Liver (tissue), 9 donors: ENCODE measurements around the gene ZNF821. TPM values are rescaled to one million over a fixed set of nuclear protein-coding genes. Genes with fewer than 3 reads are reported as not detected.

Experiments
- DNase-seq: peaks from one replicate; pipeline ENCODE4 v3.0.0-alpha.2; 2017; ENCODE audit warnings: low spot score
- H3K27ac ChIP-seq, 2 donors: one replicate each; pipeline ENCODE4 v1.7.0; 2013; ENCODE audit warnings: inconsistent platforms in 2 of 2, low read length in 2 of 2, control low read depth in 1 of 2, low read depth in 1 of 2, mild to moderate bottlenecking in 1 of 2
- H3K27me3 ChIP-seq, 4 donors: one replicate each; pipeline versions ENCODE4 v1.6.1 to v1.7.0; 2013; ENCODE audit warnings: low read length in 3 of 4, inconsistent platforms in 1 of 4, mild to moderate bottlenecking in 1 of 4, moderate library complexity in 1 of 4; ENCODE audit not compliant: control insufficient read depth in 4 of 4, insufficient read depth in 4 of 4
- H3K36me3 ChIP-seq, 4 donors: one replicate each; pipeline versions ENCODE4 v1.6.1 to v1.7.0; 2013; ENCODE audit warnings: low read length in 3 of 4, mild to moderate bottlenecking in 3 of 4, low read depth in 1 of 4, moderate library complexity in 1 of 4; ENCODE audit not compliant: control insufficient read depth in 4 of 4, insufficient read depth in 3 of 4
- H3K4me1 ChIP-seq, 4 donors: one replicate each; pipeline versions ENCODE4 v1.6.1 to v1.7.0; 2013; ENCODE audit warnings: low read length in 3 of 4, mild to moderate bottlenecking in 3 of 4, moderate library complexity in 1 of 4; ENCODE audit not compliant: control insufficient read depth in 4 of 4, insufficient read depth in 4 of 4
- H3K4me3 ChIP-seq, 3 donors: one replicate each; pipeline versions ENCODE4 v1.6.1 to v1.7.0; 2013; ENCODE audit warnings: low read length in 3 of 3, control low read depth in 1 of 3, low read depth in 1 of 3, mild to moderate bottlenecking in 1 of 3
- H3K9ac ChIP-seq, 2 donors: one replicate each; pipeline ENCODE4 v1.7.0; 2013; ENCODE audit warnings: low read length in 2 of 2, mild to moderate bottlenecking in 2 of 2, moderate library complexity in 2 of 2, control low read depth in 1 of 2, low read depth in 1 of 2
- H3K9me3 ChIP-seq, 4 donors: one replicate each; pipeline versions ENCODE4 v1.6.1 to v1.7.0; 2013; ENCODE audit warnings: low read length in 3 of 4; ENCODE audit not compliant: control insufficient read depth in 4 of 4
- ATF3 ChIP-seq: IDR thresholded peaks from 2 replicates; pipeline ENCODE4 v1.6.1; 2016; ENCODE audit warnings: antibody characterized with exemption
- EGR1 ChIP-seq, 2 donors: IDR thresholded peaks; 2 replicates each; pipeline ENCODE4 v1.6.1; 2016 to 2018; ENCODE audit warnings: antibody characterized with exemption in 2 of 2, low read depth in 2 of 2
- FOXA1 ChIP-seq: IDR thresholded peaks from 2 replicates; pipeline ENCODE4 v1.6.1; 2016; ENCODE audit warnings: antibody characterized with exemption
- GABPA ChIP-seq, 2 donors: IDR thresholded peaks in 1 of 2; conservative IDR thresholded peaks in 1 of 2; 2 replicates each; pipeline ENCODE4 v1.6.1; 2016; ENCODE audit warnings: antibody characterized with exemption in 2 of 2, mild to moderate bottlenecking in 1 of 2, moderate library complexity in 1 of 2
- HNF4G ChIP-seq: IDR thresholded peaks from 2 replicates; pipeline ENCODE4 v1.6.1; 2016; ENCODE audit warnings: antibody characterized with exemption
- JUND ChIP-seq, 2 donors: IDR thresholded peaks; 2 replicates each; pipeline ENCODE4 v1.6.1; 2016; ENCODE audit warnings: antibody characterized with exemption in 2 of 2
- RAD21 ChIP-seq, 2 donors: IDR thresholded peaks; 2 replicates each; pipeline ENCODE4 v1.6.1; 2016; ENCODE audit warnings: antibody characterized with exemption in 2 of 2, mild to moderate bottlenecking in 2 of 2
- RXRA ChIP-seq, 2 donors: IDR thresholded peaks; 2 replicates each; pipeline ENCODE4 v1.6.1; 2017 to 2018; ENCODE audit warnings: antibody characterized with exemption in 2 of 2, mild to moderate bottlenecking in 1 of 2
- SP1 ChIP-seq: IDR thresholded peaks from 2 replicates; pipeline ENCODE4 v1.6.1; 2018; ENCODE audit warnings: antibody characterized with exemption, mild to moderate bottlenecking
- TAF1 ChIP-seq: conservative IDR thresholded peaks from 2 replicates; pipeline ENCODE4 v1.6.1; 2016; ENCODE audit warnings: antibody characterized with exemption, mild to moderate bottlenecking
- YY1 ChIP-seq: IDR thresholded peaks from 2 replicates; pipeline ENCODE4 v1.6.1; 2016; ENCODE audit warnings: antibody characterized with exemption, mild to moderate bottlenecking
- ZBTB33 ChIP-seq: IDR thresholded peaks from 2 replicates; pipeline ENCODE4 v1.6.1; 2016; ENCODE audit warnings: antibody characterized with exemption
- WGBS: extraction: QIAGEN DNeasy Blood & Tissue Kit; methylation state at CpG from one replicate; pipeline ENCODE4 v1.1.7; 2013; 5-methylcytosine and 5-hydroxymethylcytosine counted together
- polyA plus RNA-seq, 2 donors: library from polyadenylated mRNA; stranded (reverse) in 1 of 2; unstranded in 1 of 2; fragments of 200-250 nt in 1 of 2; fragments of >200 nt in 1 of 2; fragmentation: Nextera tagmentation in 1 of 2; extraction: Ambion mirVana in 1 of 2; gene quantifications; one replicate each; pipeline versions ENCODE4 v1.2.1 to v1.2.3, GENCODE V29; 2013 to 2015
- total RNA-seq, 2 donors: library from RNA; depleted of rRNA; stranded (reverse); fragments of >200 nt; gene quantifications; one replicate each; pipeline ENCODE4 v1.2.3, GENCODE V29; 2014
- TF ChIP-seq, protein P1 (sequence below): fragments of 150-350 bp; IDR thresholded peaks from 2 replicates; pipeline ENCODE4 v1.5.1; 2017; ENCODE audit warnings: improper control_type of control experiment, low read depth, low read length; ENCODE audit not compliant: missing input control
- donor health status: healthy.
- donor health status: healthy.
- donor health status: healthy.
- donor health status: healthy.
- donor health status: healthy.

Gene ZNF821
- total and polyA plus RNA-seq, 4 donors = 1.0 to 3.0 (median 2.0) TPM

- TF ChIP-seq, protein P1, sequence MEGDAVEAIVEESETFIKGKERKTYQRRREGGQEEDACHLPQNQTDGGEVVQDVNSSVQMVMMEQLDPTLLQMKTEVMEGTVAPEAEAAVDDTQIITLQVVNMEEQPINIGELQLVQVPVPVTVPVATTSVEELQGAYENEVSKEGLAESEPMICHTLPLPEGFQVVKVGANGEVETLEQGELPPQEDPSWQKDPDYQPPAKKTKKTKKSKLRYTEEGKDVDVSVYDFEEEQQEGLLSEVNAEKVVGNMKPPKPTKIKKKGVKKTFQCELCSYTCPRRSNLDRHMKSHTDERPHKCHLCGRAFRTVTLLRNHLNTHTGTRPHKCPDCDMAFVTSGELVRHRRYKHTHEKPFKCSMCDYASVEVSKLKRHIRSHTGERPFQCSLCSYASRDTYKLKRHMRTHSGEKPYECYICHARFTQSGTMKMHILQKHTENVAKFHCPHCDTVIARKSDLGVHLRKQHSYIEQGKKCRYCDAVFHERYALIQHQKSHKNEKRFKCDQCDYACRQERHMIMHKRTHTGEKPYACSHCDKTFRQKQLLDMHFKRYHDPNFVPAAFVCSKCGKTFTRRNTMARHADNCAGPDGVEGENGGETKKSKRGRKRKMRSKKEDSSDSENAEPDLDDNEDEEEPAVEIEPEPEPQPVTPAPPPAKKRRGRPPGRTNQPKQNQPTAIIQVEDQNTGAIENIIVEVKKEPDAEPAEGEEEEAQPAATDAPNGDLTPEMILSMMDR = no peak
- no peak for TF ChIP-seq YY1
These were observed 20.3 kb upstream of the ZNF821 start (continued) for GRCh38 chr16:71904239-71904638.

DNA sequence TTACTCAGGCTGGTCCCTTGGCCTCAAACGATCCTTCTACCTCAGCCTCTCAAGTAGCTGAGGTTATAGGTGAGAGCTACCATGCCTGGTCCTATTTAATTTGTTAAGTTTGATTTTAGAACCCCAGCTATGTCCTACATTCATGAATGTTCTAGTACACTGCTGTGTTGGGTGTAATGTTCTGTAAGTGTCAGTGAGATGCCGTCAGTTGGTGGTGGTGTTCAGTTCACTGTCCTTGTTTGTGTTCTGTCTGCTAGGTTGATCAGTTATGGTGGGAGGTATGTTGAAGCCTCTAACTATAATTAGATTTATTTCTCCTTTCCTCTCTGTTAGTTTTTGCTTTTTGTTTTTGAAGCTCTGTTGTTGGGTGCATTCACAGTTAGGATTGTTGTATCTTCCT, 19.6 kb upstream of the ZNF821 start:
- Histone ChIP-seq H3K9me3 (no peaks in the 10 kb centered on the region), H3K27ac (no peak overlapping the region)
- TF ChIP-seq EGR1 (IDR thresholded peaks at IDR 0.05; ENCODE audit: low read depth in 2 of 2) = no peak

GRCh38 chr16:71902656-71903365, 18.8 kb upstream of the ZNF821 start:
- TF ChIP-seq JUND (IDR thresholded peaks at IDR 0.05) (no peak), RAD21 (IDR thresholded peaks at IDR 0.05) (no peak), HNF4G (no peak), ZBTB33 (no peak), ATF3 (no peak), GABPA (IDR thresholded peaks at IDR 0.05 in 1 of 2, conservative IDR thresholded peaks at IDR 0.05 in 1 of 2) (no peak), TAF1 (no peak), RXRA (IDR thresholded peaks at IDR 0.05) (no peak), SP1 (no peak), FOXA1 (no peak)
- WGBS = 90% methylated on average over 5 of the region's 5 CpGs
- H3K4me3 ChIP-seq = no peak overlapping the region
- no peak overlapping the region for H3K27ac ChIP-seq
- DNase-seq = no peak
- no peaks in the 10 kb centered on the region for H3K36me3 ChIP-seq
- H3K9ac ChIP-seq = no peak overlapping the region
- no peaks in the 10 kb centered on the region for H3K9me3 ChIP-seq
- H3K27me3 ChIP-seq = no peaks in the 10 kb centered on the region
- H3K4me1 ChIP-seq = peaks cover 0 to 16% (median 0%) of the 10 kb centered on the region in 4 donors

More for the DNA sequence above, 19.6 kb upstream of the ZNF821 start:
- Histone ChIP-seq H3K27me3 (no peaks in the 10 kb centered on the region), H3K4me1 (peaks cover 0 to 15% (median under 1%) of the 10 kb centered on the region in 4 donors), H3K9ac (no peak overlapping the region), H3K4me3 (no peak overlapping the region), H3K36me3 (no peaks in the 10 kb centered on the region)
- DNase-seq = no peak
- 86% methylated on average over 2 of the region's 2 CpGs for WGBS
